Gastrocnemius medialis (tissue), 4 donors: ENCODE measurements around the gene DGLUCY. TPM values are rescaled to one million over a fixed set of nuclear protein-coding genes. Genes with fewer than 3 reads are reported as not detected.

Experiments
- ATAC-seq, 2 donors: fragments of 150-250 bp; one replicate each; pipeline ENCODE4 v1.9.1; 2016
- DNase-seq, 2 donors: peaks; one replicate each; pipeline ENCODE4 v3.0.0-alpha.2; 2019
- H3K27ac ChIP-seq, 4 donors: fragments of 200-600 bp; sonication (generic); 1 replicate in 1 of 4; 2 replicates in 3 of 4; pipeline ENCODE4 v1.5.1; 2016 to 2018; ENCODE audit warnings: mild to moderate bottlenecking in 2 of 4, moderate library complexity in 1 of 4
- H3K27me3 ChIP-seq, 3 donors: fragments of 200-600 bp; sonication (generic) in 2 of 3; 1 replicate in 1 of 3; 2 replicates in 2 of 3; pipeline versions ENCODE4 v1.5.1 to v1.6.0; 2016 to 2019; ENCODE audit warnings: mild to moderate bottlenecking in 1 of 3, moderate library complexity in 1 of 3
- H3K36me3 ChIP-seq, 2 donors: fragments of 200-600 bp; sonication (generic) in 1 of 2; one replicate each; pipeline ENCODE4 v1.5.1; 2017 to 2018
- H3K4me1 ChIP-seq, 2 donors: fragments of 200-600 bp; sonication (generic) in 1 of 2; one replicate each; pipeline ENCODE4 v1.5.1; 2016 to 2017; ENCODE audit warnings: mild to moderate bottlenecking in 2 of 2
- H3K4me3 ChIP-seq, 4 donors: fragments of 200-600 bp; sonication (generic) in 3 of 4; 1 replicate in 1 of 4; 2 replicates in 3 of 4; pipeline ENCODE4 v1.5.1; 2016 to 2019; ENCODE audit warnings: mild to moderate bottlenecking in 2 of 4
- H3K9me3 ChIP-seq, 3 donors: fragments of 200-600 bp; sonication (generic) in 2 of 3; 1 replicate in 1 of 3; 2 replicates in 2 of 3; pipeline ENCODE4 v1.5.1; 2016 to 2019
- POLR2A ChIP-seq, 2 donors: fragments of 450-650 bp; IDR thresholded peaks; one replicate each; pipeline ENCODE4 v1.6.1; 2017; ENCODE audit warnings: antibody characterized with exemption in 2 of 2, mild to moderate bottlenecking in 2 of 2, moderate library complexity in 2 of 2
- in situ Hi-C, 4 donors: fragments of 200-750 bp; cut with MboI; loops; one replicate each; pipeline versions ENCODE4 v1.15.0 to v1.8.0; 2017; ENCODE audit warnings: low sequenced_read_pairs in 4 of 4
- intact Hi-C: fragments of 100-400 bp; cut with DNase I; formaldehyde crosslinking; loops from one replicate; pipeline ENCODE4 v1.15.1; 2023; ENCODE audit warnings: low total_unique reads
- total RNA-seq, 4 donors: library from RNA; depleted of rRNA; stranded (reverse); fragments of >200 nt; gene quantifications; one replicate each; pipeline versions ENCODE4 v1.1.0 to v1.2.3, GENCODE V29; 2016
- TF ChIP-seq, protein P1 (sequence below), 5 experiments: fragments of 450-650 bp in 3 of 5; fragments of 200-600 bp in 2 of 5; sonication (generic) in 2 of 5; IDR thresholded peaks in 4 of 5; conservative IDR thresholded peaks in 1 of 5; 1 replicate in 4 of 5; 2 replicates in 1 of 5; pipeline ENCODE4 v1.5.1; 2016 to 2019; ENCODE audit warnings: antibody characterized with exemption in 5 of 5, mild to moderate bottlenecking in 3 of 5, moderate library complexity in 3 of 5

Gene DGLUCY
- total RNA-seq, 4 donors from 2014 or later, result 29.3 to 93.7 (median 67.8) TPM

DNA sequence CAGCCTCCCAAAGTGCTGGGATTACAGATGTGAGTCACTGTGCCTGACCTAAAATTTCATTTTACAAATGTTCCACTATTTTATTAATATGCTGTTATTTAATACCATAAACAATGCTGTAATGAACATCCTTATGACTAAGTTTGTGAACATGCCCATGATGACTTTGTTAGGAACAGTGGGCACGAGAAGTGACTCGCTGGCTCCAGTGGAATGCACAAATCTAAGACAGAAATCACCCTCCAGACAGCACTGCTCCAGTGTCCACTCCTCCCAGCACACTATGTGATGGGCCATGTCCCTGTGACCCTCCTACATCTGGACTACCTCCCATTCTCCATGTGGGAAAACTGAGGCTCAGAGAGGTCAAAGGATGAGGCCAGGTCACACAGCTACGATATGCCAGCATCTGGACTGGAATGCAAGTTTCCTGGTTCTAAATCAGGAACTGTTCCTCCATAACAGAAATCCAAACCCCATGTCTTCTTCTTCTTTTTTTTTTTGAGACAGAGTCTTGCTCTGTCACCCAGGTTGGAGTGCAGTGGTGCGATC lies 72.7 kb downstream of the DGLUCY start:
- no peak for ATAC-seq
- no peaks in the 10 kb centered on the region for H3K27me3 ChIP-seq
- peaks cover 3 to 80% of the 10 kb centered on the region in 2 donors for H3K36me3 ChIP-seq
- H3K4me3 ChIP-seq, result no peak overlapping the region
- no peaks in the 10 kb centered on the region for H3K9me3 ChIP-seq
- no peak overlapping the region for H3K27ac ChIP-seq
- intact Hi-C loops, result no loop called here
- no peak for DNase-seq
- TF ChIP-seq, protein P1, sequence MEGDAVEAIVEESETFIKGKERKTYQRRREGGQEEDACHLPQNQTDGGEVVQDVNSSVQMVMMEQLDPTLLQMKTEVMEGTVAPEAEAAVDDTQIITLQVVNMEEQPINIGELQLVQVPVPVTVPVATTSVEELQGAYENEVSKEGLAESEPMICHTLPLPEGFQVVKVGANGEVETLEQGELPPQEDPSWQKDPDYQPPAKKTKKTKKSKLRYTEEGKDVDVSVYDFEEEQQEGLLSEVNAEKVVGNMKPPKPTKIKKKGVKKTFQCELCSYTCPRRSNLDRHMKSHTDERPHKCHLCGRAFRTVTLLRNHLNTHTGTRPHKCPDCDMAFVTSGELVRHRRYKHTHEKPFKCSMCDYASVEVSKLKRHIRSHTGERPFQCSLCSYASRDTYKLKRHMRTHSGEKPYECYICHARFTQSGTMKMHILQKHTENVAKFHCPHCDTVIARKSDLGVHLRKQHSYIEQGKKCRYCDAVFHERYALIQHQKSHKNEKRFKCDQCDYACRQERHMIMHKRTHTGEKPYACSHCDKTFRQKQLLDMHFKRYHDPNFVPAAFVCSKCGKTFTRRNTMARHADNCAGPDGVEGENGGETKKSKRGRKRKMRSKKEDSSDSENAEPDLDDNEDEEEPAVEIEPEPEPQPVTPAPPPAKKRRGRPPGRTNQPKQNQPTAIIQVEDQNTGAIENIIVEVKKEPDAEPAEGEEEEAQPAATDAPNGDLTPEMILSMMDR (IDR thresholded peaks at IDR 0.05 in 4 of 5, conservative IDR thresholded peaks at IDR 0.05 in 1 of 5), result no peak
- no peak for TF ChIP-seq POLR2A (IDR thresholded peaks at IDR 0.05)
- in situ Hi-C loops, result loop anchor here in 1 of 4 donors (25.0 kb wide), 1 partner anchor 101 kb away; no protein-coding TSS in a partner anchor
- no peaks in the 10 kb centered on the region for H3K4me1 ChIP-seq

DNA sequence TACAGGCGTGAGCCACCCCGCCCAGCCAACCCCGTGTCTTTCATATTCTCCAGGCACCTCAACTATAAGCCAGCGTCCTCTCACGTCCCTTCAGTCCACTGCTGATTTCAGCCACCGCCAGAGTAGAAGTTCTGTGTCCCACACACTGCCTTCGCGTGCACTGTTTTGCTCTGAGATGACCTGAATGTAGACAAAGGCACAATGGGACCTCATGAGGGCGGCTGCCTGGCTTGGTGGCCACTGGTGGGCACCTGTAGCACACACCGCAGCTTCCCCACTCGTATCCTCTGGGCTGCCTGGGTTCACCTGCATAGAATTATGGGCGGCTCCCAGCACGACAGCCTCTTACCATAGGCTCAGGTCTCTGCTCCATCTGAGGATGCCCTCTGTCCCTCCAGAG lies 73.4 kb downstream of the DGLUCY start:
- no peaks in the 10 kb centered on the region for H3K9me3 ChIP-seq
- no peaks in the 10 kb centered on the region for H3K4me1 ChIP-seq
- TF ChIP-seq POLR2A (IDR thresholded peaks at IDR 0.05), result no peak
- TF ChIP-seq, protein P1 (IDR thresholded peaks at IDR 0.05 in 4 of 5, conservative IDR thresholded peaks at IDR 0.05 in 1 of 5), result no peak
- in situ Hi-C loops, result loop anchor here in 1 of 4 donors (25.0 kb wide), 1 partner anchor 100 kb away; no protein-coding TSS in a partner anchor
- intact Hi-C loops, result no loop called here
- peaks cover 3 to 80% of the 10 kb centered on the region in 2 donors for H3K36me3 ChIP-seq
- no peaks in the 10 kb centered on the region for H3K27me3 ChIP-seq
- ATAC-seq (no peak), DNase-seq (no peak)
- H3K27ac ChIP-seq, result no peak overlapping the region
- H3K4me3 ChIP-seq, result no peak overlapping the region

DNA sequence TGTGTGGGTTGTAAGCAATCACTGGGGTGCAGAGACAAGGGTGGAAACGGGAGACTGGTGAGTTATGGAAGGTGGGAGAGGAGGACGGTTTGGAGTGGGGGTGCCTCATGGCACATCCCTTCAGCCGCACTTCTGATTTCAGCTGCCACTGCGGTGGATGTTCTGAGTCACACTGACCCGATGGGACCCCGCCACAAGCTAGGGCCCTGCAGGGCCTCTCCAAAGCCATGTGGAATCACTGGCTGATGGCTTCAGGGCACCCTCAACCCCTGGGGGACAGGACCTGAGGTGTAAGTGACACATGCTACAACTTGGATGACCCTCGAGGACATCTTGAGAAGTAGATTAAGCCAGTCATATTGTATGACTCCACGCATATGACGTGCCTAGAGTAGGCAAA lies 77.0 kb downstream of the DGLUCY start:
- in situ Hi-C loops, result loop anchor here in 1 of 4 donors (25.0 kb wide), 1 partner anchor 96 kb away; no protein-coding TSS in a partner anchor
- intact Hi-C loops, result no loop called here
- peaks cover 3 to 63% of the 10 kb centered on the region in 2 donors for H3K36me3 ChIP-seq
- H3K4me3 ChIP-seq, result no peak overlapping the region
- TF ChIP-seq, protein P1 (IDR thresholded peaks at IDR 0.05 in 4 of 5, conservative IDR thresholded peaks at IDR 0.05 in 1 of 5), result no peak
- TF ChIP-seq POLR2A (IDR thresholded peaks at IDR 0.05), result no peak
- no peaks in the 10 kb centered on the region for H3K9me3 ChIP-seq
- no peaks in the 10 kb centered on the region for H3K27me3 ChIP-seq
- no peak for DNase-seq
- no peaks in the 10 kb centered on the region for H3K4me1 ChIP-seq
- no peak for ATAC-seq
- H3K27ac ChIP-seq, result no peak overlapping the region

DNA sequence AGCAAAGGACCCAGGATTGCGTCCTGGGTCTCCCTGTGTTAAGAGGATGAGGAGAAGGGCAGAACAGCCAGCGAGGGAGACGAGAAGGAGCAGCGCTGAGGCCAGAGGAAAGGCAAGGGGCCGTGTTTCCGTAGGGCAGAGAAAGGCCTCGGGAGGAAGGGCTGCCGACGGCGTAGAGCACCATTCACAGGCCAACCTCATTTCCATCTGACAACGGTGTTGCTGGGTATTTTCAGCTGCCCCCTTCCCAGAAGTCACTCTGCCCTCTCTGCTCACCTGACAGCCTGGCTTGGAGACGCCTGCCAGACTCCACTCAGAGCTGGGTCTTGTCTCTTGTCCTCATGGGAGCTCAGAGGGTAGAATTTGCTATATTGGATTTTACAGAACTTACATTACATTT lies 79.2 kb downstream of the DGLUCY start:
- Histone ChIP-seq H3K27ac (no peak overlapping the region), H3K4me3 (no peak overlapping the region), H3K4me1 (no peaks in the 10 kb centered on the region), H3K36me3 (peaks cover 3 to 57% of the 10 kb centered on the region in 2 donors), H3K9me3 (no peaks in the 10 kb centered on the region), H3K27me3 (no peaks in the 10 kb centered on the region)
- intact Hi-C loops, result no loop called here
- ATAC-seq (no peak), DNase-seq (no peak)
- in situ Hi-C loops, result loop anchor here in 1 of 4 donors (25.0 kb wide), 1 partner anchor 94 kb away; no protein-coding TSS in a partner anchor
- TF ChIP-seq POLR2A (IDR thresholded peaks at IDR 0.05), result no peak
- TF ChIP-seq, protein P1 (IDR thresholded peaks at IDR 0.05 in 4 of 5, conservative IDR thresholded peaks at IDR 0.05 in 1 of 5), result no peak
